HPDE6-E6E7 (cell line): Measurements from ENCODE around the gene MAP3K12.
"Not testable (repeated sequence)": the region's sequence is repeated elsewhere in the genome, so short reads cannot be mapped to it uniquely, and the experiment has no call there.

ENCODE experiments used
- DNase-seq: peaks from one replicate; pipeline ENCODE4 v3.0.0; 2011; ENCODE audit warnings: missing footprints; ENCODE audit errors: extremely low spot score

The MAP3K12 gene

GRCh38 chr12:53435326-53435725 lies 63.9 kb downstream of the MAP3K12 start:
- DNase-seq = not testable (repeated sequence)

- no peak for DNase-seq
Measured at GRCh38 chr12:53431187-53431586, 68.1 kb downstream of the MAP3K12 start.

GRCh38 chr12:53430116-53430515 lies 69.1 kb downstream of the MAP3K12 start:
- DNase-seq = no peak
